ENCODE results near the gene PRICKLE2. TPM values are rescaled to one million over a fixed set of nuclear protein-coding genes. Genes with fewer than 3 reads are reported as not detected.

Gene PRICKLE2
- polyA plus RNA-seq, 1 donor (not counting 4 experiments of a cell fraction or from before 2014, with no cell fraction given) = 7.8 TPM

DNA sequence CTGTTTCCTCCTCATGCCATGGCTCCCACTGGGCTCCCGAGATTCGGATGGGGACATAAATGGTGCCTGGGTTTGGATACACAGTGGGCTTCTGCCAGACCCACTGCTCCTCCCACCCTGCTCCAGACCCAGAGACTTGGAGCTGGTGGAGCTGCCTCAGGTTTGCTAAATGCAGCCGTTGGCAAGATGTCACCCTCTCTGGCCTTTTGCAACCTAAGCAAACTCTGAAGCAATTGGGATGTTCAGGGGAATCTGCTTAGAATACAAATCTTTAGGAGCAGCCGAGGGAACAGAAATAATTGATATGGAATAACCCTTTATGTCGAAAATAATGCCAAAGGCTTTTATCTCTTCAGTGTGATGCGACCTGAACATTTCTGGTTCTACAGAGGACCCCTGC lies 33.4 kb downstream of the PRICKLE2 start:
- Histone ChIP-seq H3K4me2 (ENCODE audit: control insufficient read depth, extremely low read depth, insufficient read depth, low read depth, low read length) (no peak overlapping the region), H3K9ac (ENCODE audit: control insufficient read depth, extremely low read depth, insufficient read depth, low read length) (no peak overlapping the region), H2AFZ (ENCODE audit: control insufficient read depth, low read length) (no peak overlapping the region), H3K4me3 (ENCODE audit: control insufficient read depth in 2 of 3, extremely low read depth in 1 of 3, insufficient read depth in 2 of 3, low read depth in 1 of 3, low read length in 3 of 3) (no peak overlapping the region), H3K27ac (ENCODE audit: control insufficient read depth, insufficient read depth, low read length) (peak overlapping the region; percentile 82), H3K36me3 (ENCODE audit: control insufficient read depth in 2 of 2, extremely low read depth in 1 of 2, insufficient read depth in 2 of 2, low read length in 2 of 2) (no peaks in the 10 kb centered on the region), H3K27me3 (ENCODE audit: control insufficient read depth, extremely low read depth, insufficient read depth, low read length) (no peaks in the 10 kb centered on the region), H3K9me1 (ENCODE audit: control insufficient read depth, extremely low read depth, insufficient read depth, low read length) (no peaks in the 10 kb centered on the region), H3K9me3 (ENCODE audit: control insufficient read depth, low read depth, low read length) (no peaks in the 10 kb centered on the region), H3K4me1 (ENCODE audit: control insufficient read depth, extremely low read depth, insufficient read depth, low read length) (peaks cover 49% of the 10 kb centered on the region), H4K20me1 (ENCODE audit: control insufficient read depth, extremely low read depth, insufficient read depth, low read length) (no peaks in the 10 kb centered on the region), H3K79me2 (ENCODE audit: control insufficient read depth, insufficient read depth, low read length) (no peaks in the 10 kb centered on the region)
- FAIRE-seq (no peak), DNase-seq (ENCODE audit: low read depth, low spot score) (no peak)
- dilution Hi-C loops (cut with MboI; ENCODE audit: extremely low pct_ligation_motif_present, low sequenced_read_pairs) = no loop called here
- TF ChIP-seq, protein P1, sequence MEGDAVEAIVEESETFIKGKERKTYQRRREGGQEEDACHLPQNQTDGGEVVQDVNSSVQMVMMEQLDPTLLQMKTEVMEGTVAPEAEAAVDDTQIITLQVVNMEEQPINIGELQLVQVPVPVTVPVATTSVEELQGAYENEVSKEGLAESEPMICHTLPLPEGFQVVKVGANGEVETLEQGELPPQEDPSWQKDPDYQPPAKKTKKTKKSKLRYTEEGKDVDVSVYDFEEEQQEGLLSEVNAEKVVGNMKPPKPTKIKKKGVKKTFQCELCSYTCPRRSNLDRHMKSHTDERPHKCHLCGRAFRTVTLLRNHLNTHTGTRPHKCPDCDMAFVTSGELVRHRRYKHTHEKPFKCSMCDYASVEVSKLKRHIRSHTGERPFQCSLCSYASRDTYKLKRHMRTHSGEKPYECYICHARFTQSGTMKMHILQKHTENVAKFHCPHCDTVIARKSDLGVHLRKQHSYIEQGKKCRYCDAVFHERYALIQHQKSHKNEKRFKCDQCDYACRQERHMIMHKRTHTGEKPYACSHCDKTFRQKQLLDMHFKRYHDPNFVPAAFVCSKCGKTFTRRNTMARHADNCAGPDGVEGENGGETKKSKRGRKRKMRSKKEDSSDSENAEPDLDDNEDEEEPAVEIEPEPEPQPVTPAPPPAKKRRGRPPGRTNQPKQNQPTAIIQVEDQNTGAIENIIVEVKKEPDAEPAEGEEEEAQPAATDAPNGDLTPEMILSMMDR (optimal IDR thresholded peaks at IDR 0.05 in 1 of 3, IDR thresholded peaks at IDR 0.05 in 1 of 3, conservative IDR thresholded peaks at IDR 0.05 in 1 of 3; ENCODE audit: extremely low read depth in 1 of 3, insufficient read depth in 2 of 3, low read length in 3 of 3) = no peak
- no peak for TF ChIP-seq EZH2 (IDR thresholded peaks at IDR 0.05; ENCODE audit: low read length)

- H3K9ac ChIP-seq (ENCODE audit: control insufficient read depth, extremely low read depth, insufficient read depth, low read length) = peak overlapping the region; percentile 29
- H3K4me1 ChIP-seq (ENCODE audit: control insufficient read depth, extremely low read depth, insufficient read depth, low read length) = peaks cover 59% of the 10 kb centered on the region
- H4K20me1 ChIP-seq (ENCODE audit: control insufficient read depth, extremely low read depth, insufficient read depth, low read length) = no peaks in the 10 kb centered on the region
- peak overlapping the region in 1 of 3 experiments; percentile 6 for H3K4me3 ChIP-seq (ENCODE audit: control insufficient read depth in 2 of 3, extremely low read depth in 1 of 3, insufficient read depth in 2 of 3, low read depth in 1 of 3, low read length in 3 of 3)
- dilution Hi-C loops (cut with MboI; ENCODE audit: extremely low pct_ligation_motif_present, low sequenced_read_pairs) = no loop called here
- TF ChIP-seq, protein P1 (optimal IDR thresholded peaks at IDR 0.05 in 1 of 3, IDR thresholded peaks at IDR 0.05 in 1 of 3, conservative IDR thresholded peaks at IDR 0.05 in 1 of 3; ENCODE audit: extremely low read depth in 1 of 3, insufficient read depth in 2 of 3, low read length in 3 of 3) = no peak
- no peaks in the 10 kb centered on the region for H3K9me1 ChIP-seq (ENCODE audit: control insufficient read depth, extremely low read depth, insufficient read depth, low read length)
- peak overlapping the region; percentile 82 for H3K27ac ChIP-seq (ENCODE audit: control insufficient read depth, insufficient read depth, low read length)
- no peaks in the 10 kb centered on the region for H3K27me3 ChIP-seq (ENCODE audit: control insufficient read depth, extremely low read depth, insufficient read depth, low read length)
- peak overlapping the region; percentile 58 for H3K4me2 ChIP-seq (ENCODE audit: control insufficient read depth, extremely low read depth, insufficient read depth, low read depth, low read length)
- DNase-seq (ENCODE audit: low read depth, low spot score) (no peak), FAIRE-seq (peak; percentile 96)
- no peaks in the 10 kb centered on the region for H3K9me3 ChIP-seq (ENCODE audit: control insufficient read depth, low read depth, low read length)
- no peaks in the 10 kb centered on the region for H3K36me3 ChIP-seq (ENCODE audit: control insufficient read depth in 2 of 2, extremely low read depth in 1 of 2, insufficient read depth in 2 of 2, low read length in 2 of 2)
- no peak overlapping the region for H2AFZ ChIP-seq (ENCODE audit: control insufficient read depth, low read length)
- no peaks in the 10 kb centered on the region for H3K79me2 ChIP-seq (ENCODE audit: control insufficient read depth, insufficient read depth, low read length)
Observed at GRCh38 chr3:64190517-64191515, 34.5 kb downstream of the PRICKLE2 start.
